ENCODE data around the gene PNPLA7. TPM values are rescaled to one million over a fixed set of nuclear protein-coding genes. Genes with fewer than 3 reads are reported as not detected.

The PNPLA7 gene
- total and polyA plus RNA-seq, 4 donors, result 0.79 to 8.9 (median 7.7) TPM

GRCh38 chr9:137494104-137494544 is 56.1 kb downstream of the PNPLA7 start:
- DNase-seq (peak in 2 of 3 donors; percentile 11 to 15), ATAC-seq (ENCODE audit: insufficient read depth, low FRiP score) (no peak)
- Histone ChIP-seq H3K36me3 (ENCODE audit: control insufficient read depth in 4 of 4, insufficient read depth in 4 of 4, low read length in 4 of 4) (peaks cover 0 to 5% (median 0%) of the 10 kb centered on the region in 4 donors), H3K27ac (ENCODE audit: low read depth in 1 of 2, low read length in 1 of 2) (no peak overlapping the region), H3K4me3 (no peak overlapping the region), H3K9me3 (ENCODE audit: control insufficient read depth in 4 of 4, insufficient read depth in 3 of 4, low read length in 3 of 4) (no peaks in the 10 kb centered on the region), H3K4me1 (ENCODE audit: control insufficient read depth in 5 of 5, insufficient read depth in 5 of 5, low read length in 5 of 5) (peaks cover 0 to 3% (median 0%) of the 10 kb centered on the region in 5 donors), H3K27me3 (ENCODE audit: control insufficient read depth in 3 of 3, insufficient read depth in 3 of 3, low read length in 2 of 3) (no peaks in the 10 kb centered on the region), H3K9ac (ENCODE audit: insufficient read depth in 1 of 2, low read length in 2 of 2) (no peak overlapping the region)
- no peak for TF ChIP-seq CTCF (IDR thresholded peaks at IDR 0.05; ENCODE audit: control extremely low read depth, extremely low read depth)
- WGBS, 2 donors, result 53 to 58% methylated on average over 13 of the region's 13 CpGs

GRCh38 chr9:137493364-137494103 is 56.7 kb downstream of the PNPLA7 start:
- Histone ChIP-seq H3K4me3 (no peak overlapping the region), H3K27me3 (ENCODE audit: control insufficient read depth in 3 of 3, insufficient read depth in 3 of 3, low read length in 2 of 3) (no peaks in the 10 kb centered on the region), H3K36me3 (ENCODE audit: control insufficient read depth in 4 of 4, insufficient read depth in 4 of 4, low read length in 4 of 4) (peaks cover 0 to 5% (median 0%) of the 10 kb centered on the region in 4 donors), H3K9ac (ENCODE audit: insufficient read depth in 1 of 2, low read length in 2 of 2) (no peak overlapping the region), H3K27ac (ENCODE audit: low read depth in 1 of 2, low read length in 1 of 2) (no peak overlapping the region), H3K4me1 (ENCODE audit: control insufficient read depth in 5 of 5, insufficient read depth in 5 of 5, low read length in 5 of 5) (peaks cover 0 to 3% (median 0%) of the 10 kb centered on the region in 5 donors), H3K9me3 (ENCODE audit: control insufficient read depth in 4 of 4, insufficient read depth in 3 of 4, low read length in 3 of 4) (no peaks in the 10 kb centered on the region)
- ATAC-seq (ENCODE audit: insufficient read depth, low FRiP score) (no peak), DNase-seq (no peak)
- TF ChIP-seq CTCF (IDR thresholded peaks at IDR 0.05; ENCODE audit: control extremely low read depth, extremely low read depth), result no peak
- 96% methylated on average over 16 of the region's 16 CpGs for WGBS, 2 donors

GRCh38 chr9:137492464-137493363 is 57.5 kb downstream of the PNPLA7 start:
- no peak overlapping the region for H3K27ac ChIP-seq (ENCODE audit: low read depth in 1 of 2, low read length in 1 of 2)
- no peak for ATAC-seq (ENCODE audit: insufficient read depth, low FRiP score)
- peaks cover 0 to 5% (median 0%) of the 10 kb centered on the region in 4 donors for H3K36me3 ChIP-seq (ENCODE audit: control insufficient read depth in 4 of 4, insufficient read depth in 4 of 4, low read length in 4 of 4)
- no peak for TF ChIP-seq CTCF (IDR thresholded peaks at IDR 0.05; ENCODE audit: control extremely low read depth, extremely low read depth)
- H3K9ac ChIP-seq (ENCODE audit: insufficient read depth in 1 of 2, low read length in 2 of 2), result no peak overlapping the region
- no peak for DNase-seq
- H3K9me3 ChIP-seq (ENCODE audit: control insufficient read depth in 4 of 4, insufficient read depth in 3 of 4, low read length in 3 of 4), result no peaks in the 10 kb centered on the region
- H3K4me1 ChIP-seq (ENCODE audit: control insufficient read depth in 5 of 5, insufficient read depth in 5 of 5, low read length in 5 of 5), result peaks cover 0 to 9% (median 5%) of the 10 kb centered on the region in 5 donors
- 85% methylated on average over 20 of the region's 20 CpGs for WGBS, 2 donors
- no peak overlapping the region for H3K4me3 ChIP-seq
- H3K27me3 ChIP-seq (ENCODE audit: control insufficient read depth in 3 of 3, insufficient read depth in 3 of 3, low read length in 2 of 3), result no peaks in the 10 kb centered on the region

Data from lung (tissue), 12 donors.